CD8-positive, alpha-beta memory T cell (primary cell): ENCODE data around the gene FAM107B. TPM values are rescaled to one million over a fixed set of nuclear protein-coding genes. Genes with fewer than 3 reads are reported as not detected.
"Not testable (repeated sequence)": the region's sequence is repeated elsewhere in the genome, so short reads cannot be mapped to it uniquely, and the experiment has no call there.

Source experiments
- CTCF ChIA-PET: fragments of 350-600 bp; sonication (Branson Sonifier 250); formaldehyde crosslinking; loops from one replicate; lab custom pipeline; 2021; ENCODE audit warnings: antibody characterized with exemption; lab: Charles Lee
- POLR2A ChIA-PET: fragments of 350-600 bp; sonication (Branson Sonifier 250); formaldehyde crosslinking; loops from one replicate; lab custom pipeline; 2021; ENCODE audit warnings: antibody characterized with exemption; lab: Charles Lee
- DNase-seq, 5 donors: peaks; one replicate each; pipeline versions ENCODE4 v3.0.0 to v3.0.0-alpha.2; 2020 to 2022; ENCODE audit warnings: mixed read lengths in 1 of 5
- H3K27ac ChIP-seq: one replicate; pipeline ENCODE4 v1.7.0; 2013; ENCODE audit warnings: low read depth, mild to moderate bottlenecking, low read length, moderate library complexity
- H3K27me3 ChIP-seq: 2 replicates; pipeline ENCODE4 v1.7.0; 2013; ENCODE audit warnings: low read length, mild to moderate bottlenecking; ENCODE audit not compliant: insufficient read depth, poor library complexity, severe bottlenecking
- H3K36me3 ChIP-seq: 2 replicates; pipeline ENCODE4 v1.7.0; 2013; ENCODE audit warnings: mild to moderate bottlenecking, low read length, moderate library complexity; ENCODE audit not compliant: insufficient read depth
- H3K4me1 ChIP-seq: 2 replicates; pipeline ENCODE4 v1.7.0; 2013; ENCODE audit warnings: mild to moderate bottlenecking, low read length, moderate library complexity; ENCODE audit not compliant: insufficient read depth
- H3K4me3 ChIP-seq: 2 replicates; pipeline ENCODE4 v1.7.0; 2013; ENCODE audit warnings: mild to moderate bottlenecking, low read length
- H3K9me3 ChIP-seq: 2 replicates; pipeline ENCODE4 v1.7.0; 2013; ENCODE audit warnings: mild to moderate bottlenecking, low read length
- H3K27ac Mint-ChIP-seq, 8 donors: one replicate each; pipeline ENCODE4 v1.8.0; 2020 to 2021; ENCODE audit warnings: mixed read lengths in 8 of 8, mild to moderate bottlenecking in 6 of 8, inconsistent platforms in 3 of 8, moderate library complexity in 3 of 8
- H3K27me3 Mint-ChIP-seq, 2 donors: one replicate each; pipeline ENCODE4 v1.8.0; 2020 to 2021; ENCODE audit warnings: mixed read lengths in 2 of 2, mild to moderate bottlenecking in 1 of 2, moderate library complexity in 1 of 2
- H3K36me3 Mint-ChIP-seq, 3 donors: one replicate each; pipeline ENCODE4 v1.8.0; 2020 to 2021; ENCODE audit warnings: mixed read lengths in 3 of 3, inconsistent platforms in 1 of 3, mild to moderate bottlenecking in 1 of 3
- H3K4me1 Mint-ChIP-seq, 3 donors: one replicate each; pipeline ENCODE4 v1.8.0; 2020 to 2021; ENCODE audit warnings: mixed read lengths in 3 of 3, inconsistent platforms in 1 of 3, mild to moderate bottlenecking in 1 of 3
- H3K4me3 Mint-ChIP-seq, 7 donors: one replicate each; pipeline ENCODE4 v1.8.0; 2020 to 2021; ENCODE audit warnings: mixed read lengths in 7 of 7, mild to moderate bottlenecking in 6 of 7, moderate library complexity in 4 of 7, inconsistent platforms in 2 of 7
- H3K9me3 Mint-ChIP-seq, 5 donors: one replicate each; pipeline ENCODE4 v1.8.0; 2020 to 2022; ENCODE audit warnings: mixed read lengths in 5 of 5, mild to moderate bottlenecking in 3 of 5, moderate library complexity in 2 of 5, inconsistent platforms in 1 of 5
- polyA plus RNA-seq: library from polyadenylated mRNA; unstranded; fragments of 300-500 nt; fragmentation: Illumina TruSeq; gene quantifications from one replicate; pipeline ENCODE4 v1.2.3, GENCODE V29; 2021
- total RNA-seq, 2 experiments: library from RNA; stranded (reverse); gene quantifications; one replicate each; pipeline ENCODE4 v1.2.3, GENCODE V29; 2021

Gene FAM107B
- total and polyA plus RNA-seq, 3 experiments from 2014 or later, result 138 to 316 (median 143) TPM

DNA sequence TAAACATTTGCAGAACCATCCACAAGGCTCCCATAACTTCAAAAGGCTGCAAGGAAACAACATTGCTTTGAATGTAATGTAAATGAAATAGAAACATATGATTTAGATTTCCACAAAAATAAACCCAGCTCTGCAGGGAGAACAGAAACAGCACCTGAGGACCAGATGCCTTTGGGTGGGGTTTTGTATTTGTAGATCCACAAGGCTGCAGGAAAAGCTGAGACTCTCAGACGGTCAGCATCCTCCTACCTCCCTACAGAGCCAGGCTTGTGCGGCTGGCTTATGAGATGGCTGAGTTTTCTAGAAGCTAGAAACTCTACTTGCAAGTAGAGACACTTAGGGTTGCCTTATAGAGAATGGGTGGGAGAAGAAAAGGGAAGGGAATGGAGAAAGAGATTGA, 49.8 kb downstream of the FAM107B start:
- Histone ChIP-seq H3K27me3 (no peaks in the 10 kb centered on the region), H3K36me3 (no peaks in the 10 kb centered on the region), H3K27ac (no peak overlapping the region), H3K4me1 (peaks cover 33% of the 10 kb centered on the region), H3K9me3 (no peaks in the 10 kb centered on the region), H3K4me3 (no peak overlapping the region)
- no peaks in the 10 kb centered on the region for H3K9me3 Mint-ChIP-seq
- CTCF ChIA-PET, result interaction anchor here (0.5 kb wide), 1 partner anchor 84 kb away, joined by 3 read pairs; no protein-coding TSS in a partner anchor
- POLR2A ChIA-PET, result no interaction called here
- peak overlapping the region in 4 of 8 donors; percentile 51 to 91 (median 80) for H3K27ac Mint-ChIP-seq
- DNase-seq, result no peak
- H3K27me3 Mint-ChIP-seq, result no peaks in the 10 kb centered on the region
- H3K36me3 Mint-ChIP-seq, result peaks cover 0 to 2% (median 0%) of the 10 kb centered on the region in 3 donors
- peaks cover 25 to 37% (median 36%) of the 10 kb centered on the region in 3 donors for H3K4me1 Mint-ChIP-seq
- H3K4me3 Mint-ChIP-seq, result peak overlapping the region in 1 of 7 donors; percentile 20

- H3K4me3 Mint-ChIP-seq, result peak overlapping the region in 5 of 7 donors; percentile 34 to 70 (median 56)
- H3K4me3 ChIP-seq, result no peak overlapping the region
- H3K36me3 Mint-ChIP-seq, result no peaks in the 10 kb centered on the region
- H3K27me3 ChIP-seq, result no peaks in the 10 kb centered on the region
- POLR2A ChIA-PET, result no interaction called here
- H3K9me3 Mint-ChIP-seq, result no peaks in the 10 kb centered on the region
- peak overlapping the region; percentile 23 to 90 (median 88) for H3K27ac Mint-ChIP-seq
- H3K4me1 Mint-ChIP-seq, result peaks cover 25 to 37% (median 36%) of the 10 kb centered on the region in 3 donors
- no peak overlapping the region for H3K27ac ChIP-seq
- peak in 3 of 5 donors; percentile 12 to 53 (median 51) for DNase-seq
- H3K36me3 ChIP-seq, result no peaks in the 10 kb centered on the region
- H3K27me3 Mint-ChIP-seq, result no peaks in the 10 kb centered on the region
- CTCF ChIA-PET, result no interaction called here
- H3K4me1 ChIP-seq, result peaks cover 33% of the 10 kb centered on the region
- no peaks in the 10 kb centered on the region for H3K9me3 ChIP-seq
Observed at GRCh38 chr10:14723052-14723689, 51.5 kb downstream of the FAM107B start.

DNA sequence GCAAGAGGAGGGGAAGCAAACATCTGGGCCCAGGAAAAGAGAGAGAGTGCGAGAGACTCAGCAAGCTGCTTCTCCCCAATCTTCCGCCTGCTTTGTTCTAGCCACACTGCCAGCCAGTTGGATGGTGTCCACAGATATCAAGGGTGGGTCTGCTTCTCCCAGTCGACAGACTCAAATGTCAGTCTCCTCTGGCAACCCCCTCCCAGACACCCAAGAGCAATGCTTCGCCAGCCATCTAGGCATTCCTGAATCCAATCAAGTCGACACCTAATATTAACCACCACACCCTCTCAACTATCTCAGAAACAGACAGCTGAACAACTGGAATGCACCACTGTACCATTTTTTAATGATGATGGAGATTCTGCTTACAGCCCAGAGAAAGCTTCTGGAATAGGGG, 57.1 kb downstream of the FAM107B start:
- no peak overlapping the region for H3K27ac ChIP-seq
- no peaks in the 10 kb centered on the region for H3K9me3 Mint-ChIP-seq
- no peaks in the 10 kb centered on the region for H3K27me3 ChIP-seq
- H3K4me1 ChIP-seq, result peaks cover 5% of the 10 kb centered on the region
- no peaks in the 10 kb centered on the region for H3K27me3 Mint-ChIP-seq
- peaks cover 5 to 9% (median 7%) of the 10 kb centered on the region in 3 donors for H3K4me1 Mint-ChIP-seq
- CTCF ChIA-PET, result interaction anchor here (1.0 kb wide), 1 partner anchor 30 kb away, joined by 3 read pairs; no protein-coding TSS in a partner anchor
- H3K27ac Mint-ChIP-seq, result no peak overlapping the region
- POLR2A ChIA-PET, result no interaction called here
- no peak overlapping the region for H3K4me3 ChIP-seq
- H3K4me3 Mint-ChIP-seq, result no peak overlapping the region
- no peaks in the 10 kb centered on the region for H3K36me3 ChIP-seq
- H3K9me3 ChIP-seq, result no peaks in the 10 kb centered on the region
- H3K36me3 Mint-ChIP-seq, result no peaks in the 10 kb centered on the region
- no peak for DNase-seq

GRCh38 chr10:14712991-14713424, 61.7 kb downstream of the FAM107B start:
- H3K4me3 ChIP-seq, result no peak overlapping the region
- Mint-ChIP-seq H3K36me3 (no peaks in the 10 kb centered on the region), H3K4me1 (peaks cover 0 to 4% (median 0%) of the 10 kb centered on the region in 3 donors), H3K9me3 (no peaks in the 10 kb centered on the region), H3K4me3 (no peak overlapping the region), H3K27ac (peak overlapping the region in 3 of 8 donors; percentile 45 to 96 (median 76)), H3K27me3 (no peaks in the 10 kb centered on the region)
- H3K27me3 ChIP-seq, result no peaks in the 10 kb centered on the region
- no peaks in the 10 kb centered on the region for H3K4me1 ChIP-seq
- no peaks in the 10 kb centered on the region for H3K36me3 ChIP-seq
- no peaks in the 10 kb centered on the region for H3K9me3 ChIP-seq
- CTCF ChIA-PET, result no interaction called here
- no peak for DNase-seq
- no peak overlapping the region for H3K27ac ChIP-seq
- POLR2A ChIA-PET, result no interaction called here

DNA sequence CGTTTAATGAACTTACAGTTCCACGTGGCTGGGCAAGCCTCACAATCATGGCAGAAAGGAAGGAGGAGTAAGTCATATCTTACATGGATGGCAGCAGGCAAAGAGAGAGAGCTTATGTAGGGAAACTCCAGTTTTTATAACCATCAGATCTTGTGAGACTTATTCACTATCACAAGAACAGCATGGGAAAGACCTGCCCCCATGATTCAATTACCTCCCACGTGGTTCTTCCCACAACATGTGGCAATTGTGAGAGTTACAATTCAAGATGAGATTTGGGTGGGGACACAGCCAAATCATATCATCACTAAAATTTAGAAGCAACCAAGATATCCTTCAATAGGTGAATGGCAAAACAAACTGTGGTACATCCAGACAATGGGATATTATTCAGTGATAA, 65.4 kb downstream of the FAM107B start:
- CTCF ChIA-PET, H3K9me3 Mint-ChIP-seq, H3K4me1 ChIP-seq, H3K9me3 ChIP-seq, H3K36me3 Mint-ChIP-seq, H3K27ac Mint-ChIP-seq, H3K27ac ChIP-seq, DNase-seq, H3K27me3 ChIP-seq, H3K4me3 Mint-ChIP-seq, H3K36me3 ChIP-seq, H3K4me1 Mint-ChIP-seq, H3K4me3 ChIP-seq, H3K27me3 Mint-ChIP-seq: not testable (repeated sequence)
- POLR2A ChIA-PET, result interaction anchor here (0.6 kb wide), 1 partner anchor 84 kb away, joined by 3 read pairs; no protein-coding TSS in a partner anchor

GRCh38 chr10:14707481-14707880, 67.2 kb downstream of the FAM107B start:
- H3K27me3 ChIP-seq, result no peaks in the 10 kb centered on the region
- H3K36me3 ChIP-seq, result no peaks in the 10 kb centered on the region
- Mint-ChIP-seq H3K27ac (no peak overlapping the region), H3K36me3 (peaks cover 0 to 3% (median 0%) of the 10 kb centered on the region in 3 donors), H3K27me3 (peaks cover 0 to 5% of the 10 kb centered on the region in 2 donors), H3K9me3 (no peaks in the 10 kb centered on the region), H3K4me1 (no peaks in the 10 kb centered on the region), H3K4me3 (no peak overlapping the region)
- no peak overlapping the region for H3K27ac ChIP-seq
- CTCF ChIA-PET, result interaction anchor here (1.6 kb wide), 1 partner anchor 10 kb away, joined by 4 read pairs; no protein-coding TSS in a partner anchor
- H3K4me1 ChIP-seq, result no peaks in the 10 kb centered on the region
- DNase-seq, result no peak
- no peaks in the 10 kb centered on the region for H3K9me3 ChIP-seq
- H3K4me3 ChIP-seq, result no peak overlapping the region
- POLR2A ChIA-PET, result no interaction called here

- H3K4me1 ChIP-seq, result no peaks in the 10 kb centered on the region
- CTCF ChIA-PET, result interaction anchor here (0.6 kb wide), 1 partner anchor 253 kb away, joined by 3 read pairs; the partner anchor contains the start of gene MEIG1
- no peak overlapping the region for H3K27ac ChIP-seq
- H3K36me3 Mint-ChIP-seq, result peaks cover 0 to 3% (median 0%) of the 10 kb centered on the region in 3 donors
- POLR2A ChIA-PET, result no interaction called here
- H3K9me3 Mint-ChIP-seq, result no peaks in the 10 kb centered on the region
- no peaks in the 10 kb centered on the region for H3K4me1 Mint-ChIP-seq
- H3K27me3 ChIP-seq, result no peaks in the 10 kb centered on the region
- no peak overlapping the region for H3K4me3 Mint-ChIP-seq
- no peaks in the 10 kb centered on the region for H3K36me3 ChIP-seq
- DNase-seq, result no peak
- peaks cover 0 to 5% of the 10 kb centered on the region in 2 donors for H3K27me3 Mint-ChIP-seq
- H3K4me3 ChIP-seq, result no peak overlapping the region
- no peaks in the 10 kb centered on the region for H3K9me3 ChIP-seq
- no peak overlapping the region for H3K27ac Mint-ChIP-seq
Observed at GRCh38 chr10:14705548-14706230, 69.0 kb downstream of the FAM107B start.

- peaks cover 0 to 6% (median 3%) of the 10 kb centered on the region in 3 donors for H3K36me3 Mint-ChIP-seq
- H3K9me3 ChIP-seq, result no peaks in the 10 kb centered on the region
- H3K4me1 Mint-ChIP-seq, result no peaks in the 10 kb centered on the region
- no peak overlapping the region for H3K4me3 Mint-ChIP-seq
- no peaks in the 10 kb centered on the region for H3K9me3 Mint-ChIP-seq
- H3K27me3 ChIP-seq, result no peaks in the 10 kb centered on the region
- CTCF ChIA-PET, result no interaction called here
- POLR2A ChIA-PET, result no interaction called here
- no peaks in the 10 kb centered on the region for H3K36me3 ChIP-seq
- H3K27me3 Mint-ChIP-seq, result peaks cover 0 to 5% of the 10 kb centered on the region in 2 donors
- H3K4me1 ChIP-seq, result no peaks in the 10 kb centered on the region
- DNase-seq, result no peak
- no peak overlapping the region for H3K27ac ChIP-seq
- H3K4me3 ChIP-seq, result no peak overlapping the region
- no peak overlapping the region for H3K27ac Mint-ChIP-seq
Observed at GRCh38 chr10:14703631-14704001, 71.1 kb downstream of the FAM107B start.
